Measurements from ENCODE around the gene ECD.

The ECD gene

DNA sequence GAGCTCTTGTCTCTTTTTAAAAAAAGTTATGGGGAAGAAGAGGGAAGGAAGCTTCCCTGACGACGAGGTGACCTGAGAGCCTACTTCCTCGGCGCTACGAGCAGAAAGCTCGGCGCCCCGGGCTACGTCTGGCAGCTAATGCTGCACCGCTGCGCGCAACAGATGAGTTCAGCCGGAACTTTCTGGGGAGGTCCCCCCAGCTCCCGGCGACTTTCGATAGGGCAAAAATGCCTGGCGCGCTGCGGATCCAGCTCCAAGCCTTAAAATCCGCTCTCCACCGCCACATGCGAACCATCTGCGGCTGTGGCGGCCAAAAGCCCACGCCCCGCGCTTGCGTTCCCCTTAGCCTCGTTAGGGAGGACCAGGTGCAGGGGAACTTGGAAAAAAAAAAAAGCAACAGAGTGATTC, 71.8 kb downstream of the ECD start:
- peak; percentile 25 for DNase-seq

DNA sequence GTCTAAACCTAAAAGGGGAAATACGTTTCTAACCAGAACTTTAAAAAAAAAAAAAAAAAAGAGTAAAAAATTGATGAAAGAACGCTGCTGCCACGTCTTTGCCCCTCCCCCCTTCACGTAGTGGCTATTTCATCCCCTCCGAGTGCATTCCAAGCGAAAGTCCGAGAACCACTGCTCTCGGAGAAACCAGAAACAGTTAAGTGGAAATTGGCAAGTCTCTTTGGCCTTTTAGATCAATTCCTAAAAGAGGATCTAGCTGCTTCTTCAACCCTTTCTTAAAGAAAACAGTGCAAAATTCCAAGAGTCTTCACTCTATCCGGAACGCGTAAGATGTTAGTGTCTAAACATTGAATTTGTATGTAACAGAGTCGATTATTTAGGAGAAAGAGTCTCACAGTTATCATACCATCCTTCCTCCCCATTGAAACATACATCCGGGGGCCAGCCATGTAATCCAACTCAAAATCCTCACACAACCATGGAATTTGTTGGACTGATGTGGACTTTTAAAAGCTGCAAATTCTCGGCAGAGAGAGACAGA, 72.3 kb downstream of the ECD start:
- no peak for DNase-seq

DNA sequence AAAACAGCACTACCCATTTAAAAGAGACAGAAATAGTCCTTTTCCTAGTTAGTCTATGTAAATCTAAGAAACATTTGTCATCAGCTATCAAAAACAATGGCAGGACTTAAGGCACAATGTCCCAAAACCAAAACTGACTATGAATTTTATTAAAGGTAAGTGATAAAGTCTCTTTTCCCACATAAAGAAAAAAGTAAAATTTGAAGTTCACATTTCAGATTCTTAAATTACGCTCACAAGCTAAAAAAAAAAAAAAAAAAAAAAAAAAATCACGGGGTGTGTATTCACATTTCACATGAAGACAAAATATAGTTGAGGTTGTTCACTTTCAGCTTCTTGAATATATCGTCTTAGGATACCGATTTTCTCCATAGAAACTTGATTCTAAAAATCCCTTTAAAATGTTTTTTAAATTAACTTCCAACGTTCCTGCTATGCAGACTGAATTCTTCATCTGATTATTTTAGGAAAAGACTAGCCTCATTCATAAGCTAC, 72.8 kb downstream of the ECD start:
- no peak for DNase-seq

DNA sequence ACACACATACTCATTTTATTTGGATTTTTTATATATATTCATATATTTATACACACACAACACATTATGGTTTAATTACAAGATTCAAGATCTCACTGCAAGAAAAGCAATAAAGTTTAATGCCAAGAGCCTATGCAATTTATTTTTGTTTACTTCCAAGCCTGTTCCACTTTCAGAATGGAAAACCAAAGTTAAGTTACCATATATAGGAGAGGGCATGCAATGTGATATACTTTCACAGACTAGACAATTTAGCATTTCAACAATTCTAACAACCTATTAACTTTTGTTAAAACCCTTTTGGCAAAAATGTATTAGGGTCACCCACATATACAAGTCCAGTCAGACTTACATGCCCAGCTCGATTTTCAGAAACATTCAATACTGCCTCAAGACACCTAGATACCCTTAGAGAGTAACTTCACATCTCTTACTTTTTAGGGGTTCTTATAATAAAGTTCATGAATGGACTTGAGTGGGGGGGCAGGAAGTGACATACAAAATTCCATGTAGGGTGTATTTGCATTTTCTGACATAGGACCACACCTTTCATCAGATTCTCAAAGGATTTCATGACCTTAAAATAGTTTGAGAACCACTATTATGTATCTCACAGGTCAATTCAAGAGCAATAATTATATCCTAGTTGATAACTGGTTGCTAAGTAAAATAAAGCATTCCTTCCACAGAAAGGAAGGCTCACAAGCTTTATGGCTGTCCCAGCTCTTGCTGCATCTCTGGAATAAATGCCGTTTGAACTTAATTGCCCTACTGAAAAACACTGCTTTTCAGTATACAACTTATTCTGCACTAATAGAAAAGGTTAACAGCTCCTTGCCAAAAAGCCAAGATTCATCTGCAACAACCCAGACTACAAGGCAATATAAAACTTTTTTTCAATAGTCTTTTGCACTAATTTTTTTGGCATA, 73.6 kb downstream of the ECD start:
- DNase-seq, result no peak

DNA sequence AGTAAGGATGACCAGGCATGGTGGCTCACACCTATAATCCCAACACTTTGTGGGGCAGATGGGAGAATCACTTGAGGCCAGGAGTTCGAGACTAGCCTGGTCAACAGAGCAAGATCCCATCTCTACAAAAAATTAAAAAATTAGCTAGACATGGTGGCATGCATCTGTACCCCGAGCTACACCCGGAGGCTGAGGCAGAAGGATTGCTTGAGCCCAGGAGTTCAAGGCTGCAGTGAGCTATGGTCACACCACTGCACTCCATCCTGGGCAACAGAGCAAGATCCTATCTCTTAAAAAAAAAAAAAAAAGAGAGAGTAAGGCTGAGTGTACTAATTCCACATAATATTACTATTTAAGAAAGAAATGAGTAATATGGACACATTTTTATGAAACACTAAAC, 75.0 kb downstream of the ECD start:
- no peak for DNase-seq

DNA sequence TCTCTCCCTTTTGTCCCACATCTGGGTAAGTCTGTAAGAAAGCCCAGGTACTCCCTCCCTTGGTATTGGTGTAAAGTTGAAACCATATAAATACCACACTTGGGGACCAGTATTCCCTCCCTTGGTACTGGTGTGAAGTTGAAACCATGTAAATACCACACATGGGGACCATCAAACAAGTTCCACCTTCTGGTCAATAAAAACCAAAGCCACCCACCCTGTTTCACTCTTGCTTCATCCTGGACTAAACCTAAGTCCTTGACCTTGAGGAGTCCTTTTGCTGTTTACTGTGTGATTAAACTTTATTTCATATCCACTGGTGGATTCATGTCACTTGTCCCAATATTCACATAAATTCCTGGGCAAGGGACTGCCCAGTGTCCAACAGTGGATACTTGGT, 79.5 kb downstream of the ECD start:
- no peak for DNase-seq

DNA sequence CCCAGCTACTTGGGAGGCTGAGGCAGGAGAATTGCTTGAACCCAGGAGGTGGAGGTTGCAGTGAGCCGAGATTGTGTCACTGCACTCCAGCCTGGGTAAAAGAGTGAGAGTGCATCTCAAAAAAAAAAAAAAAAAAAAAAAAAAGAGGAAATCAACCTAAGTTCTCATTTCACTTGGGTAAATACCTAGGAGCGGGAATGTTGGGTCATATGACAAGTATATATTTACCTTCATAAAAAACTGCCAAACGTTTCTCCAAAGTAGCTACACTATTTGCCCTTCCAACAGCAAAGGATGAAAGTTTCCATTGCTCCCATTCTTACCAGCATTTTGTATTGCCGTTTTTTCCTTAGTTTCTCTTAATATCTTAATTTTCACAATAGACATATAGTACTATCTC, 81.0 kb downstream of the ECD start:
- DNase-seq, result no peak

DNA sequence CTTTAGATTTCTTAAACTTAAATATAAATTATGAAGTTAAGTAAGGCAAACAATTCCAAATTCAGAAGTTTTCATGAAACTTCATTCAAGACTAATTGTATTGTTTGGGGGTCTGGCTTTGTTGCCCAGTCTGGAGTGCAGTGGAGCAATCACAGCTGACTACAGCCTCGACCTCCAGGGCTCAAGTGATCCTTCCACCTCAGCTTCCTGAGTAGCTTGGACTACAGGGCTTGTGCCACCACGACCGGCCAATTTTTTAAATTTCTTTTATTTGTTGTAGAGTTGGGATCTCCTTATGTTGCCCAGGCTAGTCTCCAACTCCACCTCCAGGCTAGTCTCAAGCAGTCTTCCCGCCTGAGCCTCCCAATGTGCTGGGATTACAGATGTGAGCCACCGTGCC, 83.6 kb downstream of the ECD start:
- no peak for DNase-seq

All from NCI-H510A (cell line).